ENCODE measurements around the gene TMEM214.

Gene TMEM214

DNA sequence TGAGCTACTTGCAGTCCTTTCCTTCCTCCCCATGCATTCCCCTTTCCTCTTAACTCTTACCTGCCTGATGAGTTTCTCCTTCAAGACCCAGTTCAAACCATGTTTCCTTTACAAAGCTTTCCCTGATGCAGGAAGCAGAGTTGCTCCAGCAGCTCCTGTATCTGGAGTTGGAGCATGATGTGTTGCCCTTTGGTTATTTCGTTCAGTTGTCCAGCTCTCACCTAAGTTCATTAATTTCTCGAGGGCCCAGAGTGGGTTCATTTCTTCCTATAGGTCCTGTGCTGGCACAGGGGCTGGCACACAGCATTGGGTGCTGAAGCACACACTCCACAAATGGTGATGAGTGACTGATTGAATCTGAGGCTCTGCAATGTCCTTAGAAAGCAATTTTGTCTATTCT, 23.0 kb upstream of the TMEM214 start:
- no peak for DNase-seq (ENCODE audit: low read depth in 2 of 2)

DNA sequence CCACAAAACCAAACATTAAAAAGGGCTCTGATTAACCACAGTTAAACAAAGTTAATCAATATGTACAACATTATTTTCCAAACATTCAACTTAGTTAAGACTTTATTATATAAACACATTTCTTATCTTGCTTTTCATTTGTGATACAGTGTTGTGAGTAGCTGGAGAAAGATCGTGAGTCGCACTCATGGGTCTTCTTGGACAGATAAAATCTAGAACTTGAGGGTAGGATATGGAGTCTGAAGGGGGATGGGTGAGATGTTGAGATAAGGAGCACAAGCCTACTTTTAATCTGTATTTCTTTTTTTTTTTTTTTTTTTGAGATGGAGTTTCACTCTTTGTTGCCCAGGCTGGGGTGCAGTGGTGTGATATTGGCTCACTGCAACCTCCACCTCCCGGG, 22.6 kb upstream of the TMEM214 start:
- no peak for DNase-seq (ENCODE audit: low read depth in 2 of 2)

DNA sequence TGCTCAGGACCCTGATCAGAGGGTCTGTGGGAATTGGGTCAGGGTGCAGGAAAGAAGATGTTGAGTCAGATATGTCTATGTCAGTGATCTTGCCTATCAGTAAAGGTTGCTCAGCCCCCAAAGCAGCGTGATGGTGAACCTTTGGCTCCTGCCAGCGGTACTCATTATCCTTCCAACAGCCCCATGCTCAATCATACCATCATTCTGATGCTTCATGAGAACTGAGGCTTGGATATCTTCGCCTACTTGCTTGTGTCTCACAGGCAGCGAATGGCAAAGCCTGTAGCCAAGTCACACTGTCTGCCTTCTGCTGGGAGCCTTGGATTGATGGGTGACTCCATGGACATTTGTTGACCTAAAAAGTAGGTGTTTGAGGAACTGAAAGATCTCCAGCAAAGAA, 19.0 kb upstream of the TMEM214 start:
- no peak for DNase-seq (ENCODE audit: low read depth in 2 of 2)

DNA sequence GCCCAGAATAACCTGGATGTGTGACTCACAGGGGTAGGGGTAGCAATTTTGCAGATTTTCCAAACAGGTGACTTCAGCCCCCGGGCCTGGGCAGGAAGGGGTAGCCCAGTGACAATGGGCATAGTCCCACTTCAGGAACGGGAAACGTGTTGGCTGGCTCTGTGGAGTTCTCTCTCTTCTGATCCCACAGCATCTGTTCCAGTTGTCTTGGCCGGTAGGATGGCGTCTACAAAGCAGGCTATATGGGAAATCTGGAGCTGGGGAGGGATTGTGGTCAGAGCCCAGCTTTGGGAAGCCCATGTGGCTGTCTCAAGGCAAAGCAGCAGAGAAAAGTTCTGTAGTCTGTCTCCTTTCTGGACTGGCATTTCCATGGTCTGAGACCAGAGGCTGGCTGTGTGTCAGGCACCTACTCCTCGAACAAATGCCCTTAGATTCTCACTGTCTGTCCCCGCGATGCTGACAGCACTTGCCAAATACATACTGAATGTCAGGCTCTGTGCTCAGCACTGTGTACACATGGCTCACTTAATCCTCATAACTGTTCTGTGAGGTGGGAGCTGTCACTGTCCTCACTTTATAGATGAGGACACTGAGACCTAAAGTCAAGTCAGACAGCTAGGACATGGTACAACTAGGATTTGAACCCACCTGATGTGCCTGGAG, 17.9 kb upstream of the TMEM214 start:
- DNase-seq (ENCODE audit: low read depth in 2 of 2): no peak

DNA sequence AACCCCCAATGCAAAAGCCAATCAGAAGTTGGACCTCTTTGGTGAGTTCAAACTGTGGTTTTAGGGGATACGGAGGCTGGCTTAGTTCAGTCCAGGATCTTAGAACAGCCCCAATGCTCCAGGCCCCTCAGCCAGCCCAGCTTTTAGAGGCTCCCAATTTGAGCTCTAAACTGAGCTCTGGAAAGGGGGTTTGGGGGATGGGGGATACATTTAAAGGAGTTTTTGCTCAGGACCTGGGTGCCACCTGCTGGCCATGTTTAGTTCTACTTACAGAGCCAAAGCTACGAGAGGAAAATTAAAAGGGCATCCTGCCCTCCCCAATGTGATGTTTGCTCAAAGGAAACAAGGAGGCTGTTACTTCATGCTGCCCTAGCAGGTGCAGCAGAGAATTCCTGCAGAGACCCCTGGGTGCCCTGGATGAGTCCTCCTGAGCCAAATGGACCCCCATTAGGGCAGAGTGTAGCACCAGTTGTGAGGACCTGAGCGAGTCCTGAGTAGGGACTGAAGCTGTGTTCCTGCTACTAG, 15.9 kb upstream of the TMEM214 start:
- peak; percentile 47 to 50 for DNase-seq (ENCODE audit: low read depth in 2 of 2)

DNA sequence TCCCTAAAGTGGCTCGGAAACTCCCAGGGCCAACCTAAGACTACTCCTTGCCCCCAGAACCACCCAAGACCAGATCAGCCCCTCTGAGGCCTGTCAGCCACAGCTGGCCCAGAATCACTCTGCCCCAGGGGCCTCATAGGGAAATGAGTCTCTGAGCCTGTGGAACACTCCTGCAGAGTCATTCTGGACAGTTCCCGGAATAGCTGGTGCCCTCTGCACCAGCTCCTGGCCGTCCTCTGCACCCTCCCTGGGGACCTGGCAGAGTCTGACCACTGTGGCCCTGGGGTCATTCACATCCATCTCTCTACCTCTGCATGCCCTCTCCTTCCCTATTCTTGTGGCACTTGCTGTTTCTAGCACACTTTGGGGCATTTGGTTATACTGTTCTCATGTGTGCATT, 14.6 kb upstream of the TMEM214 start:
- no peak for DNase-seq (ENCODE audit: low read depth in 2 of 2)

DNA sequence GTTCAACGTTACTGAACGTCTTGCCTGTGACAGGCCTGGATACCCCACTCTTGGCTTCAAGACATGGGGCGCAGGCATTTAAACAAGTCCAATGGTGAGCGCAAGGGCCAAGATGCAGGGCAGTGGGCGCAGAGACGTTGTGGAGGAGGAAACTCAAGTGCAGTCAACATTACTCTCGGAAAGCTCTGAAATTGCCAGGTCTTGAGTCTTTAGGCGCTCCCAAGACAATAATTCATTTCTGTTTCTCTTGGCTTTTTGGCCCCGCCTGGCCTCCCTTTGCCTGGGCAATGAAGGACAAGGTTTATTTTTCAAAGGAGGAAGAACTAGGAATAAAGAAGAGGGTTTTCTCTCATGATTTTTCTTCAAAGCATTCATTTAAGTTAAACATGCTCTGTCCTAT, 13.3 kb upstream of the TMEM214 start:
- no peak for DNase-seq (ENCODE audit: low read depth in 2 of 2)

DNA sequence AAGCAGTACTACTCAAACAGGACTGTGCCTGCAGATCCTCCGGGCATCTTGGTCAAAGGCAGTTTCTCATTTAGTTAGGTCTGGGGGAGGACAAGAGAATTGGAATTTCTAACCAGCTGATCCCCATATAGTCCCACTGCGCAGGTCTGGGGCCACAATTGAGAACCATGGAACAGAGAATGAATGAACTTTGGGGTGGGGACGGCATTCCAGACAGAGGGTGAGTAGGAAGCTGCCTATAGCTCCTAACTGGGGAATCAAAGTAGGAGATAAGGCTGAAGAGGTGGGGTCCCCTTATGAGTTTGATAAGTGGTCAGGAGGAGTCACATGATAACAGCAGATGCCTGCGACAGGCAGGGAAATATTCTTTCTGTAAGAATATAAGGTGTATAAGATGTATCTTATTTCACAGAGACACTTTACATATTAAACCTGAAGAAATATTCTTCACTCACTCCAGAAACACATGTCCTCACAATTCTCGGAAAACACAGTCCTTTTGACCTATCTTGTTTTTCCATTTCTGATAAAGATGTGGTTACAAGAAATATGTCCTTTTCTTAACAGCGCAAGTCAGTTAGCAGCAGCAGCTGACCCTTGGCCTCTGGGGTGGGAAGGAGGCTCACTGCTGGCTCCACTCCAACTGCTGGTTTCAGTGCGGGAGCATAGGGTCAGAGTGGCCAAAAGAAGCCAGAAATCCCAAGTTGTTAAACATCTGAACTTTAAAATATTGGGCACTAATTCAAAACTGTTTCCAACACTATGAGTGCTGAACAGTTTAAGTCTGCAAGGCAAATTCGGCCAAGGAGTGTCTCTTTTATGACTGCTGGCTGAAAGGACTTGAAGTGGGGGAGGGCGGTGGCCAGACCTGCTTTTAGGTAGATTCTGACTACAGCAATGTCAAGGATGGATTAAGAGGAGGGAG, 12.6 kb upstream of the TMEM214 start:
- no peak for DNase-seq (ENCODE audit: low read depth in 2 of 2)

DNA sequence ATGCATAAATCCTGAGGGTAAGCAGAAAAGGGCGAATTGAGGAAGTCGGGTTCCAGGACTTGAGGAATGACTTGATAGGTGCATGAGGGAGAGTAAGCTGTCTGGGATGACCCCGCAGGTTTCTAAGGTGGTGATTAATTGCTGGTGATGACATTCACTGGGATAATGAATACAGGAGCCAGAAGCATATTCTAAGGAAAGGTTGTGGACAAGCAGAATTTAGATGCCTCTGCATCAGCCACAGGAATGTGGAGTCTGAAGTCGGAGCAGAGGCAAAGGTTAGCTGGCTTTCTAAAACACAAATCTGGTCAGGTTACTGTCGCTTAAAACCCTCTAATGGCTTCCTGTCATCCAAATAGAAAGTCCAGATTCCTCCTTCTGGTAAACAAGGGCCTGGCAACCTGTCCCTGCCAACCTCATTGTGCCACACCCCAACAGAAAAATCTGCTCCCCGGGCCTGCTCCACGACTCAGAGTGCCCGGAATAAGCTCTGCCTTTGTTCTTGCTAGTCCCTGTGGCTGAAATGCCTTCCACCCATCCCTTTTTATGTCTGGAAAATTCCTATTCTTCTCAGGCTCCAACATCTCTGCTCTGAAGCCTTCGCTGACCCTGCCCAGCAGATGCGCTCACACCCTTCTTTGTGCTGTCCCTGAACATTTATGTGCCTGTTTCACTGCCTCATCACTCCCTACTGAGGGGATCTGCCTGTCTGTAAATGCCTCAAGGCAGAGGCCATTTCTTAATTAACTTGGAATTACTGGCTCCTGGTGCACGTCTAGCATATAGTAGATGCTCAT, 11.3 kb upstream of the TMEM214 start:
- no peak for DNase-seq (ENCODE audit: low read depth in 2 of 2)

DNA sequence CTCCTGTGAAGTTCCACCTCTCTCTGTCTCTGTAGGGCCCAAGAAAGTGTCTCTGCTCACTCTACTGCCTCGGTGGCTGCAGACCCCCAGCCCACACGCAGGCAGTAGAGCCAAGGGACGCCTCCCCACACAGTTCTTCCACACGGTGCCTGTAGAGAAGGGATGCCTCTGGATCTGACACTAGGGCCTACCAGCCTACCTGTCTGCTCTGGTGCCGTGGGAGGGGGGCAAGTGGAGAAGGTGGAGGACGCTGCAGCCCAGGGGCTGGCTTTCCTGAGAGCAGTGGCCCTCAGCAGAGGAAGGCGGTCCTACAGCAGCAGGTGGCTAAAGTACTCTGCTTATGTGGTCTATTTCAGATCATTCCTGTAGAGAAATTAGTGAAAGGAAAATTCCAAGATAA, 9.0 kb upstream of the TMEM214 start:
- DNase-seq (ENCODE audit: low read depth in 2 of 2): no peak

DNA sequence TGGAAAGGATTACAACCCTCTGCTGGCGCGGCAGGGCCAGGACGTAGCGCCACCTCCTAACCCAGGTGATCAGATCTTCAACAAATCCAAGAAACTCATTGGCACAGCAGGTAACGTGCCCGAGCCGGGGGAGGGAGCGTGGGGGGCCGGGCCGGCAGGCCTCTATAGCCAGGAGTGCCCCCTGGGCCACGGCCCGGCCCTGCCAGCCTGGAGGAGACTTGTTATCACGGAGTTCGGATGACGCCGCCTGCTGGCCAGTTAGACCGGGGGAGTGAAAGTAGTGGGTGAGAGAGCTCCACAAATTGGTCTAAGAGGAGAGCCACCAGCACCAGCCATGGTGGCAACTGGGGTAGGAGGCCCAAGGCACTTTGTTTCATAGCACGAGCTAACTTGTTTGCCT, 8.6 kb upstream of the TMEM214 start:
- no peak for DNase-seq (ENCODE audit: low read depth in 2 of 2)

DNA sequence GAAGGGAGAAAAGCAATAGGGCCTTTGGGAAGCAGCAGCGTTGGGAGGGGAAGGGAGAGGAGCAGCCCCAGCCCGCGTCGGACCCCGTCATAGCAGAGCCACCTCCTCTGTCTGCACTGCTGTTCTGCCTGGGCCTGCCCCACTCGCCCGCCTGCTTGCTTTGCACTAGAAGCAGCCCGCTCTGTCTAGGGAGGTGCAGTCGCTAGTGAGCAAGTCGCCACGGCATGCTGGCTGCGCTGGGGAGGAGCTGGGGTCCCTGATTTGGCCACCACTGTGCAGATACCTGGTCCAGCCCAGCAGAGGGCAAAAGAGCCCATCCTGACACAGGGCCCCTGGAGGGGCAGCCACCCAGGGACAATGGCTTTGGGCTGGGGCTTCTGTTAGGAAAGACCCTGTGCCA, 8.0 kb upstream of the TMEM214 start:
- no peak for DNase-seq (ENCODE audit: low read depth in 2 of 2)

DNA sequence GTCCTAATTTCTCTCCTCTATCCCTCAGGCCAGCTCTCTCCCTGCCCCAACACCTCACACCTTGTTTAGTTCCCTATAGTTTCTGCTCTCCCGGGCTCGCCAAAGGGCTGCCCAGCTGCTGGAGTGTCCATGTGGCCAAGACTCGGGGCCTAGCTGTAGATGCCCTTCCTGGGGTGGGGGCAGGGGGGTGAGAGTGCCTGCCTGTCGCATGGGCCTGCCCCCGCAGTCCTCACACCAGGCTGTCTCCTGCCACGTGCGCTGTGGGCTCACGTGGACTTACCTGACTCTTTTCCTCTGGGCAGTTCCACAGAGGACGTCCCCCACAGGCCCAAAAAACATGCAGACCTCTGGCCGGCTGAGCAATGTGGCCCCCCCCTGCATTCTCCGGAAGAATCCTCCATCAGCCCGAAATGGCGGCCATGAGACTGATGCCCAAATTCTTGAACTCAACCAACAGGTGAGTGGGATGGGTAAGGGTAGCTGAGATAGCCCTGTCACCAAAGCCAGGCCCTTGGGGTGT, 7.4 kb upstream of the TMEM214 start:
- no peak for DNase-seq (ENCODE audit: low read depth in 2 of 2)

DNA sequence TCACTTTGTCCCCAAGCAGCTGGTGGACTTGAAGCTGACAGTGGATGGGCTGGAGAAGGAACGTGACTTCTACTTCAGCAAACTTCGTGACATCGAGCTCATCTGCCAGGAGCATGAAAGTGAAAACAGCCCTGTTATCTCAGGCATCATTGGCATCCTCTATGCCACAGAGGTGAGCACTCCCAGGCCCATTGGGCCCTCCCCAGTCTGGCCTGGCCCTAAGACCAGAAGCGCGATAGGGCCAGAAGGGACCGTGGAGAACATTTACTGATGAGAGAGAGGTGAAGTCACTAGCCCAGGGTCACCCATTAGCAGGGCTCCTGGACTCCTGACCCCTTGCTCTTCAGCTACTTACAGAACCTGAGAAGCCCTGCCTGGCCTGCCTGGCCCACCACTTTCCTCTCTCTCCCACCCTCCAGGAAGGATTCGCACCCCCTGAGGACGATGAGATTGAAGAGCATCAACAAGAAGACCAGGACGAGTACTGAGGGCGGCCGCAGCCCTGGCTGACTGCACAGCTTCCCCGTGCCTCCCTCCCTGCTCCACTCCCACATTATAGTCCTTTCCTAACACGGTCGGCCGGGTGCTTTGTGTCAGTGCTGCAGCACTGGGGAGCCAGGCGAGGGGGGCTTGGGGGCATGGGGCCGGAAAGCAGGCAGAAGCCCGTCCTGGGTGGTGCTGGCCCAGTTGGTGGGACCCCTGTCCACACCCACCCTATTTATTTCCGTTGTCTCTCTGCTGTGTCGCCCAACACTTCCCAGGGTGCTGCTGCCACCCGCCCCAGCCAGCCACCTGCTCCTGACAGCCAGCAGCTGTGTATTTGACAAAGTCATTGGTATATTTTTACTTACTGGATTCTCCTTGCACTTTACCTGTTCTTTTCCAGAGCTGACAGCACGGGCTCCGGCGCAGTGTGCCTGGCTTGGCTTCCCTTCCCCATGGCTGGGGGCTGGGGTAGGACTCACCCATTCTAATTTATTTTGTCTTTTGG, 6.6 kb upstream of the TMEM214 start:
- no peak for DNase-seq (ENCODE audit: low read depth in 2 of 2)

DNA sequence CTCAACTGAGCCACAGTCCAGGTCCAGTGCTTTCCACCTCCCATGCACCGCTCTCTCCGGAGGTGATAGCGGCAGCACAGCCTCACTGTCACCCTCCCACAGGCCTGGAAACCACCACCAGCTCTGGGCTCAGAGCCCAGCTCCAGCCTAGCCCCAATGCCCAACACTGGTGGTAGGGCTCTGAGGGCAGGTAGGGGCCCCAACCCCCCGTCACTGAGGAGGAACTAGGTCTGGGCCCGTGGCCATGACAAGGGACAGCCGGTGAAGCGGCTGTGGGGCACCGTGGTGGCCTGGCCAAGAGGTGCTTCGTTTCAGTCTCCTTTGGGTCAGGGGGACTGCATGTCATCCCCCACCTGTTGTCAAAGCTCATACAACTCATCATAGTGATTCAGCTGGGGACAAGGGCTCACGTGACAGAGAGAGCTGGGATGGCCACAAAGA, 5.5 kb upstream of the TMEM214 start:
- no peak for DNase-seq (ENCODE audit: low read depth in 2 of 2)

DNA sequence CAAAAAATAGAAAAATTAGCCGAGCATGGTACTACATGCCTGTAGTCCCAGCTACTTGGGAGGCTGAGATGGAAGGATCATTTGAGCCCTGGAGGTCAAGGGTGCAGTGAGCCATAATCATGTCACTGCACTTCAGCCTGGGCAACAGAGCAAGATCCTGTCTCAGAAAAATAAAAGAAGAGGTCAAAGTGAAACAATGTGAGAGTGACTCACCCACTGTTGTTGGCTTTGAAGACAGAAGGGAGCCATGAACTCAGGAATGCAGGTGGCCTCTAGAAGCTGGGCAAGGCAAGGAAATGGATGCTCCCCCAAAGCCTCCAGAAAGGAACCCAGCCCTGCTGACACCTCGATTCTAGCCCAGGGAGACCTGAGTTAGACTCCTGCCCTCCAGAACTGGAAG, 3.7 kb upstream of the TMEM214 start:
- no peak for DNase-seq (ENCODE audit: low read depth in 2 of 2)

DNA sequence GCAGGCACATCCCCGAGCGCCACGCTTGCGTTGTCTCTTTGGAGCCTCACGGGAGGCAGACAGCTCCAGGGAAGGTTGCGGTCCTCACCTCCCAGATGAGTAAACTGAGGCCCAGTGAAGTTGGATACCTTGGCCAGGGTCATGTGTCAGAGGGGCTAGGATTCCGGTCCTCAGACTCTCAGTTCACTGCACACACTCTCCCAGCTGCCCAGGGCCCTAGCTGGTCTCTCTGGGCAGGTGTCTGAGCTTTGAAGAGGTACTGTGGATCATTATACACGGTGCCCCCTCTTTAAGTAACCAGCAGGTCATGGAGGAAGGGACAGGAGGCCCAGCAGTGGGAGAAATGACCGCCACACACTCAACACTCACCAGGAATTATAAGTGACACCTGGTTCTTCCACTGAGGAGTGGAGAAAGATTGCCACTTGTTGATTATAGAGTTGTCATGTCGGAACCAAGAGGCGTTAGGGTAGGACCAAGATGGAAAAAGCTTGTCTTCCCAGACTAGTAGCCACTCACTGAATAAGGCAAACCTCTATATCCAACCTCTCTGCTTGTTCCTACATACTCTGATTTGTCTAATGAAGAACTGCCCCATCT, 588 bp downstream of the TMEM214 start:
- DNase-seq (ENCODE audit: low read depth in 2 of 2): no peak

DNA sequence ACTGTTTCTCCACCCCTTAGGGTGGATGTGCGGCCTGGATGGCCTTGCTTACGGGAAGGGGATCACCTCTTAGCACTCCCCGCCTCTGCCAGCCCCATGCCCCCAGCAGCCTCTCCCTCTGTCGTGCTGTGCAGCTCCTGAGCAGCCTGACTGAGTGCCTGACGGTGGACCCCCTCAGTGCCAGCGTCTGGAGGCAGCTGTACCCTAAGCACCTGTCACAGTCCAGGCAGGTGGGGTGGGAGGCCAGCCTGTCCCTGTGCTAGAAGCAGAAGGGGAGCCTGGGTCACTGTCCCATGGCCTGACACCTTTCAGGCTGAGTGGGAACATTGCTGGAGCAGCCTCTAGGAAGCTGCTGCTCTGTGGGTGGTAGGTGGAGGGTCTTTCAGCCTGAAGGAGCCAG, 5.2 kb downstream of the TMEM214 start:
- DNase-seq (ENCODE audit: low read depth in 2 of 2): no peak

DNA sequence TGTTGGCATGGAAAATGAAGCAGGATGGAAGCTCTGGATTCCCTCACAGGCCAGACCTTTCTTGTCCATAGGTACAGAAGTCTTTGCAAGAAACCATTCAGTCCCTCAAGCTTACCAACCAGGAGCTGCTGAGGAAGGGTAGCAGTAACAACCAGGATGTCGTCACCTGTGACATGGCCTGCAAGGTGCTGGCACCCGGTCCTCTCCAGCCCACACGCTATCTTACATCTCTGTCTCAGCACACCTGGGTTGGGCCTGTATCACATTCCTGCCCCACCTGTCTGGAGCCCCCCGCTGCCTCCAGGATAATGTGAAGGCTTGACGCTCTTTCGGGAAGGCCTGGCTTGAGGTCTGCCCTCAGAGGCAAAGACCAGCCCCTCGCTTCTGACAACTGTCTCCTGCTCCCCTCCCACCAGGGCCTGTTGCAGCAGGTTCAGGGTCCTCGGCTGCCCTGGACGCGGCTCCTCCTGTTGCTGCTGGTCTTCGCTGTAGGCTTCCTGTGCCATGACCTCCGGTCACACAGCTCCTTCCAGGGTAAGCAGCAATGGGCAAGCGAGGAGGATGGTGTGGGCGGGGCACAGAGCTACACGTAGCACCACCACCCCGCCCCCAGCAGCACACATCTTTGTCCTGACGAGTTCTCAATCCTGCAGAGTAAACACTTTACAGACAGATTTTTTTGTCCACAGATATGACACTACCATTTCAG, 6.0 kb downstream of the TMEM214 start:
- DNase-seq (ENCODE audit: low read depth in 2 of 2): no peak

DNA sequence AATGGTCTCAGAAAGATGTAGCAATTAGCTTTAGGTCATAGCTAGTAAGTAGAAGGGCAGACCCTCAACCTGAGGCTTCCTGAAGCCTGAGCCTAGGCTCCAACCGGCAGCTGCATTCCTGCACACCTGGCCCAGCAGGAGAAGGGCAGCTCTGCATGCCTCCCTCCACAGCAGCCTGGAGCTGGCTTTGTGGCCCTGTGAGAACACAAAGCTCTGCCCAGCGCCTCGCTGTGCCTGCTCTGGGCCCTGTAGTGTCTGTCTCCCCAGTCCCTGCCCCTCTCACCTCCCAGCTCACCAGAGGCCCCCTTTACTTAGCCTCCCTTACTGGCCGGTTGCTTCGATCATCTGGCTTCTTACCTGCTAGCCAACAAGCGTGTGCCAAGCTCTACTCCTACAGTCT, 6.7 kb downstream of the TMEM214 start:
- DNase-seq (ENCODE audit: low read depth in 2 of 2): no peak

All from fibroblast of skin of left quadriceps (primary cell).